Heart left ventricle (tissue), 13 donors: Measurements from ENCODE around the gene PEAK1.

Experiments
- POLR2A ChIP-seq, 2 donors: fragments of 450-650 bp; IDR thresholded peaks; one replicate each; pipeline ENCODE4 v1.6.1; 2017; ENCODE audit warnings: antibody characterized with exemption in 2 of 2, mild to moderate bottlenecking in 2 of 2, moderate library complexity in 2 of 2
- TF ChIP-seq, protein P1 (sequence below), 12 donors: fragments of 200-600 bp; sonication (generic) in 4 of 12; IDR thresholded peaks; one replicate each; pipeline versions ENCODE4 v1.5.0 to v1.8.0; 2018 to 2022; ENCODE audit warnings: antibody characterized with exemption in 12 of 12, mild to moderate bottlenecking in 5 of 12
- donor health status: ischemic (EF 13 %, LVEDD 7.1; RV severe dilation, severe dysfunction).
- donor health status: DM: no; HTN: yes; CAD: no.
- donor health status: DM: no; HTN: no; CAD: no.
- donor health status: ischemic (EF 25% LVEDD 6.9; RV normal size, moderate dysfunction).
- donor health status: ischemic (EF 25% LVEDD 5.7; RV mildly dilated, moderate dysfunction).
- donor health status: ischemic (EF 35%, LVEDD 5.7; RV mildly dilated, moderate dysfunction).
- donor health status: nonischemic (EF 11% LVEDD 7.7; RV severe dilation, severe dysfunction).
- donor health status: DM: yes; HTN: yes; CAD: no.
- donor health status: PGD.
- donor health status: ischemic (EF 29% LVEDD 5.4; RV normal size, mild dysfunction).
- donor health status: nonischemic (EF 23%, LVEDD 6.1; RV moderate dilation, normal function).

DNA sequence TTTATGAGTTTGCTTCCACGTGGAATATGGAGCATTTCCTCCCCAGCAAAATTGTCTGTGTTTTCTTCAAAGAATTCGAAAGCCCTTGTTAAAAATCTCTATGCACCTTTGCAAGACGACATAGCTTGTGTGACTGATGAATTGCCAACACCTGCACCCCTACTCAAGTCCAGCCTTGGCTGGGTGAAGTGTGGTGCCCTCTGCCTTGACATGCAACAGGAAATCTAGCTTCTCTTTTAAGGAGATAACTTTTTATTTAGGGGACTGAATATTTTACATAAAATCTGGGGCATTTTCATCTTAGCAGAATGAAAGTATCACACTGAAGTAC is 1.4 kb upstream of the PEAK1 start:
- no peak for TF ChIP-seq POLR2A (IDR thresholded peaks at IDR 0.05)
- TF ChIP-seq, protein P1, sequence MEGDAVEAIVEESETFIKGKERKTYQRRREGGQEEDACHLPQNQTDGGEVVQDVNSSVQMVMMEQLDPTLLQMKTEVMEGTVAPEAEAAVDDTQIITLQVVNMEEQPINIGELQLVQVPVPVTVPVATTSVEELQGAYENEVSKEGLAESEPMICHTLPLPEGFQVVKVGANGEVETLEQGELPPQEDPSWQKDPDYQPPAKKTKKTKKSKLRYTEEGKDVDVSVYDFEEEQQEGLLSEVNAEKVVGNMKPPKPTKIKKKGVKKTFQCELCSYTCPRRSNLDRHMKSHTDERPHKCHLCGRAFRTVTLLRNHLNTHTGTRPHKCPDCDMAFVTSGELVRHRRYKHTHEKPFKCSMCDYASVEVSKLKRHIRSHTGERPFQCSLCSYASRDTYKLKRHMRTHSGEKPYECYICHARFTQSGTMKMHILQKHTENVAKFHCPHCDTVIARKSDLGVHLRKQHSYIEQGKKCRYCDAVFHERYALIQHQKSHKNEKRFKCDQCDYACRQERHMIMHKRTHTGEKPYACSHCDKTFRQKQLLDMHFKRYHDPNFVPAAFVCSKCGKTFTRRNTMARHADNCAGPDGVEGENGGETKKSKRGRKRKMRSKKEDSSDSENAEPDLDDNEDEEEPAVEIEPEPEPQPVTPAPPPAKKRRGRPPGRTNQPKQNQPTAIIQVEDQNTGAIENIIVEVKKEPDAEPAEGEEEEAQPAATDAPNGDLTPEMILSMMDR (IDR thresholded peaks at IDR 0.05), result no peak
